Retinal pigment epithelial cell (primary cell): ENCODE data around the gene RHEB.
A peak's percentile ranks its signal among the peaks of the same experiment; 100 is the strongest.

Experiments
- DNase-seq: peaks from one replicate; pipeline ENCODE4 v3.0.0-alpha.2; 2010; ENCODE audit warnings: low read depth
- H3K4me3 ChIP-seq: 2 replicates; pipeline ENCODE4 v1.5.1; 2011; ENCODE audit warnings: mild to moderate bottlenecking, low read length, control low read depth, moderate library complexity
- CTCF ChIP-seq: conservative IDR thresholded peaks from 2 replicates; pipeline ENCODE4 v1.5.1; 2011; ENCODE audit warnings: low read depth, low read length, control low read depth, inconsistent platforms

Gene RHEB

GRCh38 chr7:151459726-151460473 lies 59.8 kb downstream of the RHEB start:
- peak; percentile 55 for TF ChIP-seq CTCF
- H3K4me3 ChIP-seq = peak overlapping the region; percentile 34
- peak; percentile 93 for DNase-seq

GRCh38 chr7:151457534-151457933 lies 62.2 kb downstream of the RHEB start:
- H3K4me3 ChIP-seq = no peak overlapping the region
- DNase-seq = no peak
- no peak for TF ChIP-seq CTCF

GRCh38 chr7:151456782-151457181 lies 62.9 kb downstream of the RHEB start:
- H3K4me3 ChIP-seq = no peak overlapping the region
- no peak for TF ChIP-seq CTCF
- no peak for DNase-seq

GRCh38 chr7:151456276-151456675 lies 63.4 kb downstream of the RHEB start:
- no peak for DNase-seq
- TF ChIP-seq CTCF = no peak
- no peak overlapping the region for H3K4me3 ChIP-seq

GRCh38 chr7:151455690-151456089 lies 64.0 kb downstream of the RHEB start:
- TF ChIP-seq CTCF = no peak
- H3K4me3 ChIP-seq = no peak overlapping the region
- DNase-seq = no peak

GRCh38 chr7:151454932-151455530 lies 64.7 kb downstream of the RHEB start:
- no peak for TF ChIP-seq CTCF
- no peak for DNase-seq
- H3K4me3 ChIP-seq = no peak overlapping the region

GRCh38 chr7:151454305-151454704 lies 65.4 kb downstream of the RHEB start:
- TF ChIP-seq CTCF = no peak
- no peak overlapping the region for H3K4me3 ChIP-seq
- DNase-seq = no peak
